Activated effector memory CD4-positive, alpha-beta T cell treated with anti-CD3 and anti-CD28 coated beads, Interleukin-2, amount 50 U/mL, for 16 hours (primary cell): ENCODE results near the gene MOV10L1.
A peak's percentile ranks its signal among the peaks of the same experiment; 100 is the strongest.
"Not testable (repeated sequence)": the region's sequence is repeated elsewhere in the genome, so short reads cannot be mapped to it uniquely, and the experiment has no call there.

Experiments
- DNase-seq: peaks from one replicate; pipeline ENCODE4 v3.0.0-alpha.2; 2020

Gene MOV10L1

GRCh38 chr22:50165436-50166123 lies 75.8 kb downstream of the MOV10L1 start:
- peak; percentile 54 for DNase-seq

- no peak for DNase-seq
Observed at GRCh38 chr22:50167689-50168489, 78.1 kb downstream of the MOV10L1 start.

GRCh38 chr22:50168490-50169180 lies 78.8 kb downstream of the MOV10L1 start:
- not testable (repeated sequence) for DNase-seq

GRCh38 chr22:50169181-50169759 lies 79.5 kb downstream of the MOV10L1 start:
- peak; percentile 57 for DNase-seq

- DNase-seq: peak; percentile 86
Observed at GRCh38 chr22:50169774-50170341, 80.1 kb downstream of the MOV10L1 start.

- peak; percentile 62 for DNase-seq
Observed at GRCh38 chr22:50170453-50171318, 80.9 kb downstream of the MOV10L1 start, which contains the start of gene PANX2. Gene PANX2, plus strand, starts transcription at chr22:50170731. Its CDS starts 0 bp downstream, at chr22:50170731.

GRCh38 chr22:50171319-50171964 lies 81.6 kb downstream of the MOV10L1 start:
- DNase-seq: no peak

- peak; percentile 57 for DNase-seq
Observed at GRCh38 chr22:50171965-50172421, 82.2 kb downstream of the MOV10L1 start.

- DNase-seq: no peak
Observed at GRCh38 chr22:50173311-50173982, 83.6 kb downstream of the MOV10L1 start.

GRCh38 chr22:50173983-50174355 lies 84.2 kb downstream of the MOV10L1 start:
- no peak for DNase-seq

- no peak for DNase-seq
Observed at GRCh38 chr22:50174382-50175190, 84.8 kb downstream of the MOV10L1 start.

GRCh38 chr22:50175191-50175461 lies 85.3 kb downstream of the MOV10L1 start:
- no peak for DNase-seq

- DNase-seq: no peak
Observed at GRCh38 chr22:50175921-50176849, 86.4 kb downstream of the MOV10L1 start.

- DNase-seq: no peak
Observed at GRCh38 chr22:50176850-50177536, 87.2 kb downstream of the MOV10L1 start.

GRCh38 chr22:50177537-50178470 lies 88.0 kb downstream of the MOV10L1 start:
- DNase-seq: no peak

- DNase-seq: no peak
Observed at GRCh38 chr22:50178471-50178864, 88.7 kb downstream of the MOV10L1 start.
